Measurements from ENCODE around the gene IKBKE. TPM values are rescaled to one million over a fixed set of nuclear protein-coding genes. Genes with fewer than 3 reads are reported as not detected.
A peak's percentile ranks its signal among the peaks of the same experiment; 100 is the strongest.

Gene IKBKE
- total and polyA plus RNA-seq, 2 donors from 2014 or later, result 3.4 to 14.5 TPM

DNA sequence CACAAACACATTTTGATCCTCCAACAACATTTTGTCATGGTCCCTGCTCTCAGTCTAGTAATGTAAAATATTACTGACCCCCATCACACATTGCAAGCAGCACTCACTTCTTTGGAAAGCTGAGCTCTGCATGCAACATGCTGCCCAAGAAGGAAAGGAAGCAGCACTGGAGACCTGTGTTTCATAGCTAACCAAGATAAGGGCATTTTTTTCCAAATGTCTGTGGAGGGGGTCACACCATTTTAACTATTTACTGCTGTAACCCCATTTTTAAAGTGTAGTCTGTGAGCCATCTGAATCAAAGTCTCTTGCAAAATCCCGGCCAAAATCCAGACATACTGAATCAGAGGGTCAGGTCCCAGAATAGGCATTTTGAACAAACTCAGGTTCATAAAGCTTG lies 32.5 kb downstream of the IKBKE start:
- Histone ChIP-seq H3K9me3 (ENCODE audit: control insufficient read depth in 2 of 3, insufficient read depth in 1 of 3, low read length in 3 of 3) (no peaks in the 10 kb centered on the region), H3K4me1 (ENCODE audit: control insufficient read depth in 2 of 3, insufficient read depth in 2 of 3, low read depth in 1 of 3, low read length in 3 of 3) (peaks cover 0 to 16% (median 6%) of the 10 kb centered on the region in 3 donors), H3K36me3 (ENCODE audit: control insufficient read depth in 2 of 3, insufficient read depth in 3 of 3, low read length in 3 of 3) (no peaks in the 10 kb centered on the region), H3K9ac (ENCODE audit: low read length in 3 of 3) (no peak overlapping the region), H3K4me3 (ENCODE audit: low read length in 3 of 3) (no peak overlapping the region), H3K27me3 (ENCODE audit: control insufficient read depth, insufficient read depth, low read length) (peaks cover 5% of the 10 kb centered on the region), H3K27ac (ENCODE audit: low read depth in 2 of 2, low read length in 2 of 2) (no peak overlapping the region)
- intact Hi-C loops (cut with DNase I), result no loop called here
- no peak for FAIRE-seq
- TF ChIP-seq, protein P1, sequence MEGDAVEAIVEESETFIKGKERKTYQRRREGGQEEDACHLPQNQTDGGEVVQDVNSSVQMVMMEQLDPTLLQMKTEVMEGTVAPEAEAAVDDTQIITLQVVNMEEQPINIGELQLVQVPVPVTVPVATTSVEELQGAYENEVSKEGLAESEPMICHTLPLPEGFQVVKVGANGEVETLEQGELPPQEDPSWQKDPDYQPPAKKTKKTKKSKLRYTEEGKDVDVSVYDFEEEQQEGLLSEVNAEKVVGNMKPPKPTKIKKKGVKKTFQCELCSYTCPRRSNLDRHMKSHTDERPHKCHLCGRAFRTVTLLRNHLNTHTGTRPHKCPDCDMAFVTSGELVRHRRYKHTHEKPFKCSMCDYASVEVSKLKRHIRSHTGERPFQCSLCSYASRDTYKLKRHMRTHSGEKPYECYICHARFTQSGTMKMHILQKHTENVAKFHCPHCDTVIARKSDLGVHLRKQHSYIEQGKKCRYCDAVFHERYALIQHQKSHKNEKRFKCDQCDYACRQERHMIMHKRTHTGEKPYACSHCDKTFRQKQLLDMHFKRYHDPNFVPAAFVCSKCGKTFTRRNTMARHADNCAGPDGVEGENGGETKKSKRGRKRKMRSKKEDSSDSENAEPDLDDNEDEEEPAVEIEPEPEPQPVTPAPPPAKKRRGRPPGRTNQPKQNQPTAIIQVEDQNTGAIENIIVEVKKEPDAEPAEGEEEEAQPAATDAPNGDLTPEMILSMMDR (IDR thresholded peaks at IDR 0.05; ENCODE audit: borderline replicate concordance, extremely low read depth, insufficient read depth), result no peak
- DNase-seq, result no peak

- intact Hi-C loops (cut with DNase I), result no loop called here
- DNase-seq (peak in 1 of 5 donors; percentile 46), FAIRE-seq (no peak)
- Histone ChIP-seq H3K4me1 (ENCODE audit: control insufficient read depth in 2 of 3, insufficient read depth in 2 of 3, low read depth in 1 of 3, low read length in 3 of 3) (peaks cover 0 to 18% (median 6%) of the 10 kb centered on the region in 3 donors), H3K27me3 (ENCODE audit: control insufficient read depth, insufficient read depth, low read length) (peaks cover 6% of the 10 kb centered on the region), H3K9me3 (ENCODE audit: control insufficient read depth in 2 of 3, insufficient read depth in 1 of 3, low read length in 3 of 3) (no peaks in the 10 kb centered on the region), H3K4me3 (ENCODE audit: low read length in 3 of 3) (no peak overlapping the region), H3K36me3 (ENCODE audit: control insufficient read depth in 2 of 3, insufficient read depth in 3 of 3, low read length in 3 of 3) (no peaks in the 10 kb centered on the region), H3K9ac (ENCODE audit: low read length in 3 of 3) (no peak overlapping the region), H3K27ac (ENCODE audit: low read depth in 2 of 2, low read length in 2 of 2) (peak overlapping the region; percentile 29 to 30)
- TF ChIP-seq, protein P1 (IDR thresholded peaks at IDR 0.05; ENCODE audit: borderline replicate concordance, extremely low read depth, insufficient read depth), result no peak
Observed at GRCh38 chr1:206503591-206504362, 33.5 kb downstream of the IKBKE start.

GRCh38 chr1:206504363-206504713 lies 34.1 kb downstream of the IKBKE start:
- TF ChIP-seq, protein P1 (IDR thresholded peaks at IDR 0.05; ENCODE audit: borderline replicate concordance, extremely low read depth, insufficient read depth), result no peak
- H3K36me3 ChIP-seq (ENCODE audit: control insufficient read depth in 2 of 3, insufficient read depth in 3 of 3, low read length in 3 of 3), result no peaks in the 10 kb centered on the region
- FAIRE-seq (no peak), DNase-seq (no peak)
- H3K9me3 ChIP-seq (ENCODE audit: control insufficient read depth in 2 of 3, insufficient read depth in 1 of 3, low read length in 3 of 3), result no peaks in the 10 kb centered on the region
- peak overlapping the region; percentile 20 to 29 for H3K27ac ChIP-seq (ENCODE audit: low read depth in 2 of 2, low read length in 2 of 2)
- intact Hi-C loops (cut with DNase I), result no loop called here
- peaks cover 7% of the 10 kb centered on the region for H3K27me3 ChIP-seq (ENCODE audit: control insufficient read depth, insufficient read depth, low read length)
- no peak overlapping the region for H3K4me3 ChIP-seq (ENCODE audit: low read length in 3 of 3)
- H3K4me1 ChIP-seq (ENCODE audit: control insufficient read depth in 2 of 3, insufficient read depth in 2 of 3, low read depth in 1 of 3, low read length in 3 of 3), result peaks cover 0 to 18% (median 6%) of the 10 kb centered on the region in 3 donors
- H3K9ac ChIP-seq (ENCODE audit: low read length in 3 of 3), result no peak overlapping the region
